HEK293 (cell line): Measurements from ENCODE around the gene FRYL.

Experiments
- CTCF ChIA-PET: fragments of 350-600 bp; formaldehyde crosslinking; extraction: SDS; loops from one replicate; lab custom pipeline; 2021; ENCODE audit warnings: antibody characterized with exemption; lab: Yijun Ruan, JAX
- POLR2A ChIA-PET: fragments of 300-600 bp; formaldehyde crosslinking; extraction: SDS; loops from one replicate; lab custom pipeline; 2020; ENCODE audit warnings: antibody characterized with exemption, inconsistent platforms; lab: Yijun Ruan, JAX
- H3K27ac ChIP-seq: fragments of 200-500 bp; sonication (Bioruptor generic); 2 replicates; pipeline ENCODE4 v1.5.1; 2014; ENCODE audit warnings: low read depth, low read length, control low read depth, inconsistent platforms; ENCODE audit errors: extremely low read depth
- H3K36me3 ChIP-seq, 2 experiments: fragments of 200-500 bp in 1 of 2; sonication (Bioruptor generic) in 1 of 2; 1 replicate in 1 of 2; 2 replicates in 1 of 2; pipeline ENCODE4 v1.5.1; 2014 to 2017; ENCODE audit warnings: inconsistent platforms in 2 of 2, low read length in 2 of 2; ENCODE audit not compliant: control insufficient read depth in 2 of 2, insufficient read depth in 1 of 2
- H3K4me1 ChIP-seq: fragments of 200-500 bp; sonication (Bioruptor generic); 2 replicates; pipeline ENCODE4 v1.5.1; 2014; ENCODE audit warnings: mild to moderate bottlenecking, low read length, inconsistent platforms; ENCODE audit not compliant: control insufficient read depth, insufficient read depth
- H3K4me3 ChIP-seq: 2 replicates; pipeline ENCODE4 v1.5.1; 2011; ENCODE audit warnings: low read depth, mild to moderate bottlenecking, control low read depth, low read length, moderate library complexity
- H3K9me3 ChIP-seq: fragments of 200-500 bp; sonication (Bioruptor generic); 2 replicates; pipeline ENCODE4 v1.5.1; 2014; ENCODE audit warnings: low read depth, low read length, inconsistent platforms; ENCODE audit not compliant: control insufficient read depth, insufficient read depth
- ATF2 ChIP-seq: fragments of 450-650 bp; formaldehyde crosslinking; IDR thresholded peaks from 2 replicates; pipeline ENCODE4 v1.5.1; 2016; ENCODE audit warnings: missing biosample characterization, missing genetic modification characterization, low read depth
- FEZF1 ChIP-seq: fragments of 450-650 bp; formaldehyde crosslinking; IDR thresholded peaks from 2 replicates; pipeline ENCODE4 v1.5.1; 2016; ENCODE audit warnings: missing biosample characterization, missing genetic modification characterization
- KLF10 ChIP-seq: fragments of 450-650 bp; IDR thresholded peaks from 2 replicates; pipeline ENCODE4 v1.5.1; 2018; ENCODE audit warnings: missing biosample characterization, mild to moderate bottlenecking, missing genetic modification characterization
- KLF9 ChIP-seq: fragments of 450-650 bp; formaldehyde crosslinking; IDR thresholded peaks from 2 replicates; pipeline ENCODE4 v1.5.1; 2016; ENCODE audit warnings: missing biosample characterization, missing genetic modification characterization, low read depth
- MZF1 ChIP-seq: fragments of 450-650 bp; formaldehyde crosslinking; IDR thresholded peaks from 2 replicates; pipeline ENCODE4 v1.5.1; 2017; ENCODE audit warnings: missing biosample characterization, missing genetic modification characterization, borderline replicate concordance
- OSR2 ChIP-seq: fragments of 450-650 bp; formaldehyde crosslinking; IDR thresholded peaks from 2 replicates; pipeline ENCODE4 v1.5.1; 2016; ENCODE audit warnings: missing biosample characterization, missing genetic modification characterization
- PATZ1 ChIP-seq: fragments of 450-650 bp; formaldehyde crosslinking; IDR thresholded peaks from 2 replicates; pipeline ENCODE4 v1.5.1; 2016; ENCODE audit warnings: missing biosample characterization, missing genetic modification characterization
- PRDM4 ChIP-seq: fragments of 450-650 bp; formaldehyde crosslinking; IDR thresholded peaks from 2 replicates; pipeline ENCODE4 v1.5.1; 2017; ENCODE audit warnings: missing biosample characterization, missing genetic modification characterization
- REPIN1 ChIP-seq: fragments of 450-650 bp; formaldehyde crosslinking; IDR thresholded peaks from 2 replicates; pipeline ENCODE4 v1.5.1; 2017; ENCODE audit warnings: missing biosample characterization, missing genetic modification characterization, low read depth
- SP3 ChIP-seq: fragments of 450-650 bp; formaldehyde crosslinking; IDR thresholded peaks from 2 replicates; pipeline ENCODE4 v1.5.1; 2016; ENCODE audit warnings: missing biosample characterization, missing genetic modification characterization
- ZBTB20 ChIP-seq: fragments of 450-650 bp; formaldehyde crosslinking; IDR thresholded peaks from 2 replicates; pipeline ENCODE4 v1.5.1; 2016; ENCODE audit warnings: missing biosample characterization, missing genetic modification characterization
- ZEB2 ChIP-seq: fragments of 450-650 bp; formaldehyde crosslinking; IDR thresholded peaks from 2 replicates; pipeline ENCODE4 v1.5.1; 2016; ENCODE audit warnings: missing biosample characterization, missing genetic modification characterization
- ZFP41 ChIP-seq: fragments of 450-650 bp; formaldehyde crosslinking; IDR thresholded peaks from 2 replicates; pipeline ENCODE4 v1.5.1; 2016; ENCODE audit warnings: missing biosample characterization, missing genetic modification characterization, borderline replicate concordance
- ZIC2 ChIP-seq: fragments of 450-650 bp; formaldehyde crosslinking; IDR thresholded peaks from 2 replicates; pipeline ENCODE4 v1.5.1; 2016; ENCODE audit warnings: missing biosample characterization, missing genetic modification characterization
- ZNF112 ChIP-seq: fragments of 450-650 bp; formaldehyde crosslinking; IDR thresholded peaks from 2 replicates; pipeline ENCODE4 v1.5.0; 2017; ENCODE audit warnings: missing biosample characterization, missing genetic modification characterization
- ZNF140 ChIP-seq: fragments of 450-650 bp; formaldehyde crosslinking; IDR thresholded peaks from 2 replicates; pipeline ENCODE4 v1.5.1; 2016; ENCODE audit warnings: missing biosample characterization, missing genetic modification characterization
- ZNF184 ChIP-seq: fragments of 450-650 bp; IDR thresholded peaks from 2 replicates; pipeline ENCODE4 v1.5.1; 2018; ENCODE audit warnings: missing biosample characterization, mild to moderate bottlenecking, missing genetic modification characterization
- ZNF24 ChIP-seq: fragments of 450-650 bp; formaldehyde crosslinking; IDR thresholded peaks from 2 replicates; pipeline ENCODE4 v1.5.1; 2016; ENCODE audit warnings: missing biosample characterization, missing genetic modification characterization
- ZNF404 ChIP-seq: fragments of 450-650 bp; formaldehyde crosslinking; IDR thresholded peaks from 2 replicates; pipeline ENCODE4 v1.5.1; 2017; ENCODE audit warnings: missing biosample characterization, missing genetic modification characterization
- ZNF433 ChIP-seq: fragments of 450-650 bp; formaldehyde crosslinking; IDR thresholded peaks from 2 replicates; pipeline ENCODE4 v1.5.1; 2016; ENCODE audit warnings: missing biosample characterization, missing genetic modification characterization, low read depth
- ZNF473 ChIP-seq: fragments of 450-650 bp; formaldehyde crosslinking; IDR thresholded peaks from 2 replicates; pipeline ENCODE4 v1.5.1; 2017; ENCODE audit warnings: missing biosample characterization, missing genetic modification characterization
- ZNF501 ChIP-seq: fragments of 450-650 bp; formaldehyde crosslinking; IDR thresholded peaks from 2 replicates; pipeline ENCODE4 v1.5.1; 2016; ENCODE audit warnings: missing biosample characterization, missing genetic modification characterization
- ZNF571 ChIP-seq: fragments of 450-650 bp; formaldehyde crosslinking; IDR thresholded peaks from 2 replicates; pipeline ENCODE4 v1.5.0; 2017; ENCODE audit warnings: missing biosample characterization, missing genetic modification characterization
- ZNF658 ChIP-seq: fragments of 450-650 bp; formaldehyde crosslinking; IDR thresholded peaks from 2 replicates; pipeline ENCODE4; 2016; ENCODE audit warnings: missing biosample characterization, missing genetic modification characterization
- ZNF660 ChIP-seq: fragments of 450-650 bp; IDR thresholded peaks from 2 replicates; pipeline ENCODE4 v1.5.1; 2018; ENCODE audit warnings: missing biosample characterization, mild to moderate bottlenecking, missing genetic modification characterization
- ZNF837 ChIP-seq: fragments of 450-650 bp; formaldehyde crosslinking; IDR thresholded peaks from 2 replicates; pipeline ENCODE4 v1.5.1; 2016; ENCODE audit warnings: missing biosample characterization, missing genetic modification characterization
- TF ChIP-seq, protein P1 (sequence below): fragments of 450-650 bp; formaldehyde crosslinking; IDR thresholded peaks from 2 replicates; pipeline ENCODE4 v1.5.1; 2016; ENCODE audit warnings: missing biosample characterization, missing genetic modification characterization

The FRYL gene

DNA sequence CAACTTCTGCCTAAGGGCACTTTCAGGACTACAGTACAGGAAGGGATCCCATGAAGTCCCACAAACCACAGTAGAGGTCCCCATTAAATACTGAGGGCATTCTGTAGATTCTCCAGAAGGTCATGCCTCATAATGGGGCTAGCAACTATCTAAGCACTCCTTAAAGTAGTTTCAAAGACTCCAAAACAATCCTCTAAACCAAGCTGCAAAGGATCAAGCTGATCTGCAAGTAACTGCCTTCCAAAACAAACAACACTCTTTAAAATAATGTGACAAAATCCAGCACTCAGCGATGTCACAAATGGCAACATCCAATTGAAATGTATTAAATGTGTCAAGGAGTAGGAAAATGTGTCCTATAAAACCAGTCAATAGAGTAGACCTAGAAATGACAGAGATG lies 118.7 kb downstream of the FRYL start:
- H3K27ac ChIP-seq: no peak overlapping the region
- H3K4me3 ChIP-seq: no peak overlapping the region
- no peaks in the 10 kb centered on the region; a peak in 1 of 3 replicates for H3K36me3 ChIP-seq
- ChIA-PET POLR2A (no interaction called here), CTCF (interaction anchor here (0.9 kb wide), 1 partner anchor 23 kb away, joined by 3 read pairs; no protein-coding TSS in a partner anchor)
- no peaks in the 10 kb centered on the region for H3K4me1 ChIP-seq
- TF ChIP-seq FEZF1 (tag by site-specific recombination) (0 out of 2 replicates have a peak, but pooled peaks have one; percentile 11), ZNF658 (tag by site-specific recombination) (no peak), KLF9 (no peak), PRDM4 (peak; percentile 67)
- no peaks in the 10 kb centered on the region for H3K9me3 ChIP-seq

DNA sequence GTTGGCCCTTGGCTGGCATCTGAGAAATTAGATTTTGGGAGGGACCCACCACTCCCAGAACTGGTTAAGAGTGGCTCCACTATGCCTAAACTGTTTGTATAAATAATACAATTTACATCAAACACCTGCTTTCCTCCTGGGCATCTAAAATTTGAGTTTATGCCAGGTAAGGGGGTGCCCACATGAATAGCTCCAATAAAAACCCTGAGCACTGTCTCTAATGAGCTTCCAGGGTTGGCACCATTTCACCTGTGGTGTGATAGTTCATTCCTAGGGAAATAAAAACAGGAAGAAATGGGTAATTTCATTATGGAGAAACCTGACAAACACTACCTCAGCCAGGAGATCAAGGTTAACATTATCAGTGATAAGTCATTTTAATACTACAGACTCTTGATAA lies 119.7 kb downstream of the FRYL start:
- H3K36me3 ChIP-seq: no peaks in the 10 kb centered on the region; a peak in 1 of 3 replicates
- H3K9me3 ChIP-seq: no peaks in the 10 kb centered on the region
- H3K4me3 ChIP-seq: no peak overlapping the region
- ChIA-PET POLR2A (no interaction called here), CTCF (interaction anchor here (0.9 kb wide), 1 partner anchor 24 kb away, joined by 3 read pairs; no protein-coding TSS in a partner anchor)
- no peaks in the 10 kb centered on the region for H3K4me1 ChIP-seq
- TF ChIP-seq ZFP41 (tag by site-specific recombination) (no peak), MZF1 (tag by site-specific recombination) (no peak), ZNF473 (tag by site-specific recombination) (no peak), ZNF404 (tag by site-specific recombination) (no peak), ZNF501 (no peak), REPIN1 (no peak), ZNF837 (tag by site-specific recombination) (no peak), OSR2 (tag by site-specific recombination) (no peak), ZNF571 (tag by site-specific recombination) (no peak), ZNF184 (tag by site-specific recombination) (no peak), SP3 (tag by site-specific recombination) (no peak), FEZF1 (tag by site-specific recombination) (no peak), KLF9 (no peak)
- TF ChIP-seq, protein P1, sequence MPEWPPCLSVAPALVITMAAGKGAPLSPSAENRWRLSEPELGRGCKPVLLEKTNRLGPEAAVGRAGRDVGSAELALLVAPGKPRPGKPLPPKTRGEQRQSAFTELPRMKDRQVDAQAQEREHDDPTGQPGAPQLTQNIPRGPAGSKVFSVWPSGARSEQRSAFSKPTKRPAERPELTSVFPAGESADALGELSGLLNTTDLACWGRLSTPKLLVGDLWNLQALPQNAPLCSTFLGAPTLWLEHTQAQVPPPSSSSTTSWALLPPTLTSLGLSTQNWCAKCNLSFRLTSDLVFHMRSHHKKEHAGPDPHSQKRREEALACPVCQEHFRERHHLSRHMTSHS (tag by site-specific recombination): no peak
- no peak overlapping the region for H3K27ac ChIP-seq

- H3K36me3 ChIP-seq: no peaks in the 10 kb centered on the region
- no peak overlapping the region for H3K4me3 ChIP-seq
- H3K27ac ChIP-seq: no peak overlapping the region
- CTCF ChIA-PET: interaction anchor here (0.6 to 1.7 kb wide), 2 partner anchors 11 to 41 kb away, joined by 4 to 6 read pairs; no protein-coding TSS in a partner anchor
- peaks cover 9% of the 10 kb centered on the region for H3K4me1 ChIP-seq
- H3K9me3 ChIP-seq: no peaks in the 10 kb centered on the region
- POLR2A ChIA-PET: interaction anchor here (0.7 kb wide), 1 partner anchor 35 kb away, joined by 4 read pairs; no protein-coding TSS in a partner anchor
- TF ChIP-seq ZNF112 (tag by site-specific recombination): no peak
- no peak for TF ChIP-seq ZNF433
- no peak for TF ChIP-seq ZNF140 (tag by site-specific recombination)
- peak; percentile 46 for TF ChIP-seq ZIC2 (tag by site-specific recombination)
- no peak for TF ChIP-seq ZNF24 (tag by site-specific recombination)
- peak; percentile 80 for TF ChIP-seq ATF2
- no peak for TF ChIP-seq ZEB2
- no peak for TF ChIP-seq KLF10 (tag by site-specific recombination)
- TF ChIP-seq ZNF660 (tag by site-specific recombination): 0 out of 2 replicates have a peak, but pooled peaks have one; percentile 18
- 0 out of 2 replicates have a peak, but pooled peaks have one; percentile 19 for TF ChIP-seq PATZ1 (tag by site-specific recombination)
- TF ChIP-seq ZBTB20 (tag by site-specific recombination): no peak
Observed at GRCh38 chr4:48654015-48654664, 125.9 kb downstream of the FRYL start.
